Stimulated activated CD8-positive, alpha-beta memory T cell treated with anti-CD3 and anti-CD28 coated beads, Interleukin-7, amount 100 ng/mL, for 4 hours (primary cell): ENCODE results near the gene DBX1.

Experiments
- DNase-seq, 2 donors: peaks; one replicate each; pipeline ENCODE4 v3.0.0-alpha.2; 2020; ENCODE audit warnings: low read depth in 2 of 2

DBX1 gene

GRCh38 chr11:20122131-20122530, 38.1 kb downstream of the DBX1 start:
- DNase-seq = no peak

DNA sequence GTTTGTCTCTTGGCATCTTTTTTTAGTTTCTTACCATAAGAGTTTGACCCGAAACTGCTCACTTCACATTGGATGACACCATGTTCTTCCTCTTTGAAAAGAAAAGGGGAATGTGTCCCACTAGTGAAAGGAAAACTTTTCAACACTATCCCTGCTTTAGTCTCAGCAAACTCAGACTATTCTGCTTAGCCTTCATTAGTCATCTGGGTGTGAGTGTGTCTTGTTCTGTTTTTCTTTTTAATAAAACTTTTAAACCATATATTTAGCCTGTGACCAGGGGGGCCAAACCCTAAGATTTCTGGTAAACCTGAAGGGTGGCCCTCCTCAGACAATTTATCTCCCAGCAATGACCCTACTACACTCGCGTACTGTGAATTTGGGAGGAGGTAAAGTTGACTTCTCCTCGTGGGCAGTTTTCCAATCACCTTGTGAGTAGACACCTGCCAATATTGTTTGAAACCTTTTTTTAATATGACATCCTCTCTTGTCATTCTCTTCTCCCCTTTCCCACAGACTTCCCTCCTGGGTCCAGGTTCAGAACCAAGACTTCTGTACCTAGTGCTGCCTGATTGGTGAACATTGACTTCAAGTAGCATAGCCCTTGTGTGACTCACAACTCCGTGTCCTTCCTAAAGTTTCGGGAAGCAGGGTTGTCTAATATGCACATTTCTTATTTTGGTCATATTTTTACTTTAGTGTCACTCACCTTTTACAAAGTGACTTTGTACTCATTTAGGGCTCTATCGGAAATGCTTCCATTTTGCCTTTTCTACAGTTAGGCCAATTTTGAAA, 39.9 kb downstream of the DBX1 start:
- no peak for DNase-seq

- DNase-seq = no peak
Measured at GRCh38 chr11:20119315-20119714, 41.0 kb downstream of the DBX1 start.

DNA sequence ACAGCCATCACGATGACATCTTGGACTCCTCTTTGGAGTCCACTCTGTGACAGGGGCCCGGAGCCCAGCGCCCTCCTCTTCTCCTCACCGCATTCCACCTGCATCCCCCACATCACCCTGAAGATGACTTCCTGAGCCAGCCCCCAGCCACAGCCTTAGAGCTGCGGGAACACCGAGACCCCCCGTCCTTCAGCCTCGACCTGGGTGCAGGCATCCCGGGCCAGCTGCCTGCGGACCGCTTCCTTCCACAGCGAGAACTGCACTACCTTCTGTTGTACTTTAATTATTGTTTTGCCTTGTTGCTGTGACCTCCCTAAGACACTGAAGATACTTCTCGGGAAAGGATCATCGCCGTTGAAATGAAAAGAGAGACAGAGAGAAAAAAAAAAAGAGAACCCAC, 42.1 kb downstream of the DBX1 start:
- no peak for DNase-seq

DNA sequence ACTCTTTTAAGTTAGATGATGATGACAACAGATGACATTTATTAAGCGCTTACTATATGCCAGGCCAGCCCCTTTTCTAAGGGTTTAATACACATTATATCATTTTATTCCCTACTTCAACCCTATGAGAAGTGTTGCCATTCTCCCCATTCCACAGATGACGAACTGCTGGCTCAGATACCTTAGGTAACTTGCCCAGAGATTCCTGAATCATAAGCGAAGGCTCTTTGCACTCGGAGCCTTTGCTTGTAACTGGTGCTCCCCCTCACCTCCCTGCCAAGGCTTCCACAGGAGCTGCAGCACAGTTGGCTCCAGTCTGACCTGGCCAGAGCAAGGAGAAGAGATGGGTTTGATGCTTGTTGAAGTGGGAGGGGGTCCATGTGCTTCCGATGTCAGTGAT, 43.0 kb downstream of the DBX1 start:
- DNase-seq = no peak

DNA sequence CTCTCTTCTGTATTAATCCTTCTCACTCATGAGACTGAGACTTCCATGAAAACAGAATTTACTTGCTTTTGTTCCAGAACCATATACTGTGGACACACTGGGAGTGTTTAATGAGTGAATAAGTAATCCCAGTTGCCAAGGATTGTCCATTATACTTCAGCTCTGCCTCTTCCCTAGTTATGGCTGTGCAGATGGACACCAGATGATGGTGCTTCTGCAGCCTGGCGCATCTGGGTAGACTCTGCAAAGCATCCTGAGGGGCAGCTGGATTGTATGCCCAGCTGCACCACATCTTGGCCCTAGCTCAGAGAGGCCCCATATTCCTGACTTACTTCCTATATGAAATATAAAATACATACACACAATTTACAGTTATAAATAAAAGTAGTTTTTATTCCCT, 43.5 kb downstream of the DBX1 start:
- no peak for DNase-seq

GRCh38 chr11:20114588-20114987, 45.7 kb downstream of the DBX1 start:
- DNase-seq = no peak

DNA sequence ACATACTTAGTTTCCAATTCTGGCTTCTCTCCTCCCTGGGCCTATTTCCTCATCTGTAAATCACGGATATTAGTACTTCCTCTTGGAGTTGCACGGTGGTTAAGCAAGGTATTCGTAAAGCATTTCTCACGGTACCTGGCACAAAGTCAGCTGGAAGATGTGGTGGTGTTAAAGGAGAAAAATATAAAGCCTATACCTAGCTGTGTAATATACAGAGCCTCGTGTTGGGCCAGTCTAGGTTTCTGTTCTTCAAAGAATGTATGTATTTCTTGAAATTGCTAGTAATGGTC, 47.2 kb downstream of the DBX1 start:
- no peak for DNase-seq

- no peak for DNase-seq
Measured at GRCh38 chr11:20112291-20113148, 47.8 kb downstream of the DBX1 start.

DNA sequence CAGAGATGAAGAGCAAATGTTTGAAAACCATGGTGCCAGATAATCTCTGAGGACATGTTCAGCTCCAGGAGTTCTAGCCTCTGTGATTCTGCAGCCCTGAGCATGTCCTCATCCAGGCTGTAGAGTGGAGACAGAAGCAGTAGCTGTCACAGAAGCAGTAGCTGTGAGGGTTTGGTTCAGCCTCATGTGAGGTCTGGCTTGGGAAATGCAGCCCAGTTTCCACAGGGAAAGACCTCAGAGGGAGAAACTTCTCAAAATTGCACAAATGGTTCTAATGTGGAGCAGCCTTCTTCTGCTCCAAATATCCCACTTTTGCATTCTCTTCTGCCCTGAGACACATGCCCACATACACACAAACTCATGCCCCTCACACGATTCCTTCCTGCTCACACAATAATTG, 48.4 kb downstream of the DBX1 start:
- no peak for DNase-seq

DNA sequence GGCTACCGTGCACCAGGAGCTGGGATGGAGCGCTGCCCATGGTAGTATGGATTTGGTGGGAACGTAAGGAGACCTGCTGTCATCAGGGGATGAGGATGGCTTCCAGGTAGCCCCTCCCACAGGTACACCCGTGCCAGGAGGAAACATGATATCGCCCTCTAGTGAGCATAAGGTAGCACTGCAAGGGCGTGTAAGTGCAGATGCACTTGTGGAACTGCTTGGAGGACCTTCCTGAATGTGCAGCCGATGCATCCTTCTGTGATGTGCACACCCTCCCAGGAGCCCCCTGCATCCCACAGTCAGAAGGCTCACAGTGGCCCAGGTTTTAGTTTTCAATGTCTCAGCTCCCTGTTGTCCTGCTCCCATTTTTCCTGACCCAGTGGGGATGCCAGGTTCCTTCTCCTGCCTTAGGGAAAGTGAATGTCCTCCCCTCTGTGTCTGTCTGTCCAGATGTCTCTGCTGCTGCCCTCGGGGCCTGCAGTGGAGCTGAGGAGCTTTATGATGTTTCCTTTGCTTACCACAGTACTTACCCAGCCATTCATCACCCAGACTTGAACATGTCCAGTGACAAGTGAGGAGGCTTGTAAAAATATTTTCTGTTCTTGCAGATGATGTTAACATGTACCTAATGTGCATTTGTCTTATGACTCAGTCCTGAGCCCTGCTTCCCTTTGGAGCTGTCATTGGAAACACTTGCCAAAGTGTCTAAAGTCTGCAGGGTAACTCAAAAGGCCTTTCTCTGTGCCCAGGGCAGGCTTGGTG, 49.2 kb downstream of the DBX1 start:
- peak in 1 of 2 donors; percentile 11 for DNase-seq

GRCh38 chr11:20109731-20110445, 50.4 kb downstream of the DBX1 start:
- DNase-seq = no peak
